ENCODE data around the gene HOXA10. TPM values are rescaled to one million over a fixed set of nuclear protein-coding genes. Genes with fewer than 3 reads are reported as not detected.

HOXA10 gene
- total and polyA plus RNA-seq, 4 donors, result 0.21 to 0.29 (median 0.26) TPM; not detected in 1

- Histone ChIP-seq H3K36me3 (ENCODE audit: control insufficient read depth in 4 of 4, insufficient read depth in 4 of 4, low read length in 4 of 4) (no peaks in the 10 kb centered on the region), H3K9me3 (ENCODE audit: control insufficient read depth in 4 of 4, insufficient read depth in 3 of 4, low read length in 3 of 4) (peaks cover 0 to 11% (median 0%) of the 10 kb centered on the region in 4 donors), H3K27me3 (ENCODE audit: control insufficient read depth in 3 of 3, insufficient read depth in 3 of 3, low read length in 2 of 3) (peaks cover 0 to 97% (median 88%) of the 10 kb centered on the region in 3 donors), H3K9ac (ENCODE audit: insufficient read depth in 1 of 2, low read length in 2 of 2) (no peak overlapping the region), H3K27ac (ENCODE audit: low read depth in 1 of 2, low read length in 1 of 2) (no peak overlapping the region), H3K4me1 (ENCODE audit: control insufficient read depth in 5 of 5, insufficient read depth in 5 of 5, low read length in 5 of 5) (peaks cover 0 to 25% (median 18%) of the 10 kb centered on the region in 5 donors), H3K4me3 (no peak overlapping the region)
- TF ChIP-seq CTCF (IDR thresholded peaks at IDR 0.05; ENCODE audit: control extremely low read depth, extremely low read depth), result no peak
- DNase-seq (peak in 1 of 3 donors; percentile 59), ATAC-seq (ENCODE audit: insufficient read depth, low FRiP score) (no peak)
- WGBS, 2 donors, result 3 to 8% methylated on average over 30 of the region's 30 CpGs
Observed at GRCh38 chr7:27183682-27184336, 9.7 kb upstream of the HOXA10 start.

DNA sequence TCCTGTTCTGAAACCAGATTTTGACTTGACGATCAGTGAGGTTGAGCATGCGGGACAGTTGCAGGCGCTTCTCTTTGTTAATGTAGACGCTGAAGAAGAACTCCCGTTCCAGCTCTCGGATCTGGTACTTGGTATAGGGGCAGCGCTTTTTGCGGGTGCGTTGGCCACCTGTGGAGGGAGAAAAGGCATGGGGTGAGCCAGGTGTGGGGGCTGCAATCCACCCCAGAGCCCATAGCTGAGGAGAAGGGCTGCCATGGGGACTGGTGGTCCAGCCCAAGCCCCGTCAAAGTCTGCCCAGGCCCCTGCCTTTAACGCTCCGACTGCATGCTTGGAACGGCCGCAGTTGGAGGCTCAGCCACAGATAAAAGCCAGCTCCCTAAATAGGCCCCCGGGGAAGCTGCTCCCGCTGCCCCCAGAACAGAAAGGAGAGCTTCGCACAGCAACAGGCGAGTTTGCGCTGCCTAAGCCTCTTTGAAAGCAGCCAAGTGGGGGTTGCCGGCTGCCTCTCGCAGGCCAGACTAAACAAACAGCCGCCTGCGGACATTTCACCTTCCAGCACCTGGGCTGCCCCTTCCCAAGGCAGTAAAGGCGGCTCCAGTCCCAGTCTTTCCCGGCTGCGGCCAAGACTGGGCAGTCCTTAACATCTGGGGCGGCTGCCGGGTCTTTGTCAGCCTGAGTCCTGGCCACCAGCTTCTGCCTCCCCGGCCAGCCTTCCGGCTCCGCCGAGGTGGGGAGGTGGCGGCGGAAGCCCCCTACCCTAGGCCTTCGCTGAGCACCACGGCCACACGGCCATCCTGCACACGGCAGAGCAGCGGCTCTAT is 9.0 kb upstream of the HOXA10 start:
- WGBS, 2 donors, result 12 to 15% methylated on average over 39 of the region's 39 CpGs
- DNase-seq (peak in 1 of 3 donors; percentile 36), ATAC-seq (ENCODE audit: insufficient read depth, low FRiP score) (no peak)
- Histone ChIP-seq H3K9ac (ENCODE audit: insufficient read depth in 1 of 2, low read length in 2 of 2) (no peak overlapping the region), H3K4me1 (ENCODE audit: control insufficient read depth in 5 of 5, insufficient read depth in 5 of 5, low read length in 5 of 5) (peaks cover 0 to 19% (median 17%) of the 10 kb centered on the region in 5 donors), H3K36me3 (ENCODE audit: control insufficient read depth in 4 of 4, insufficient read depth in 4 of 4, low read length in 4 of 4) (no peaks in the 10 kb centered on the region), H3K9me3 (ENCODE audit: control insufficient read depth in 4 of 4, insufficient read depth in 3 of 4, low read length in 3 of 4) (peaks cover 0 to 11% (median 0%) of the 10 kb centered on the region in 4 donors), H3K4me3 (no peak overlapping the region), H3K27me3 (ENCODE audit: control insufficient read depth in 3 of 3, insufficient read depth in 3 of 3, low read length in 2 of 3) (peaks cover 0 to 97% (median 89%) of the 10 kb centered on the region in 3 donors), H3K27ac (ENCODE audit: low read depth in 1 of 2, low read length in 1 of 2) (no peak overlapping the region)
- no peak for TF ChIP-seq CTCF (IDR thresholded peaks at IDR 0.05; ENCODE audit: control extremely low read depth, extremely low read depth)

- peaks cover 0 to 8% (median 0%) of the 10 kb centered on the region in 4 donors for H3K9me3 ChIP-seq (ENCODE audit: control insufficient read depth in 4 of 4, insufficient read depth in 3 of 4, low read length in 3 of 4)
- no peak overlapping the region for H3K27ac ChIP-seq (ENCODE audit: low read depth in 1 of 2, low read length in 1 of 2)
- 43 to 54% methylated on average over 4 of the region's 4 CpGs for WGBS, 2 donors
- peaks cover 0 to 97% (median 89%) of the 10 kb centered on the region in 3 donors for H3K27me3 ChIP-seq (ENCODE audit: control insufficient read depth in 3 of 3, insufficient read depth in 3 of 3, low read length in 2 of 3)
- ATAC-seq (ENCODE audit: insufficient read depth, low FRiP score), result no peak
- no peak overlapping the region for H3K9ac ChIP-seq (ENCODE audit: insufficient read depth in 1 of 2, low read length in 2 of 2)
- no peak for TF ChIP-seq CTCF (IDR thresholded peaks at IDR 0.05; ENCODE audit: control extremely low read depth, extremely low read depth)
- DNase-seq, result no peak
- H3K36me3 ChIP-seq (ENCODE audit: control insufficient read depth in 4 of 4, insufficient read depth in 4 of 4, low read length in 4 of 4), result no peaks in the 10 kb centered on the region
- no peak overlapping the region for H3K4me3 ChIP-seq
- H3K4me1 ChIP-seq (ENCODE audit: control insufficient read depth in 5 of 5, insufficient read depth in 5 of 5, low read length in 5 of 5), result peaks cover 0 to 19% (median 13%) of the 10 kb centered on the region in 5 donors
Observed at GRCh38 chr7:27182285-27182841, 8.2 kb upstream of the HOXA10 start.

Measured in lung (tissue), 12 donors.